Neutrophil (primary cell): Measurements from ENCODE around the gene NTSR2.

Source experiments
- H3K27ac ChIP-seq: fragments of 200-600 bp; sonication (generic); 2 replicates; pipeline ENCODE4 v1.5.1; 2016; ENCODE audit warnings: mild to moderate bottlenecking, moderate library complexity
- H3K27me3 ChIP-seq: fragments of 200-600 bp; sonication (generic); 2 replicates; pipeline ENCODE4 v1.6.0; 2016; ENCODE audit warnings: mild to moderate bottlenecking
- H3K36me3 ChIP-seq: fragments of 200-600 bp; sonication (generic); 2 replicates; pipeline ENCODE4 v1.5.1; 2017
- H3K4me1 ChIP-seq, 2 experiments: fragments of 200-600 bp in 1 of 2; sonication (generic) in 1 of 2; 1 replicate in 1 of 2; 2 replicates in 1 of 2; pipeline versions ENCODE4 v1.5.1 to v1.6.1; 2013 to 2016; ENCODE audit warnings: low read depth in 1 of 2, low read length in 1 of 2, mild to moderate bottlenecking in 1 of 2, moderate library complexity in 1 of 2; ENCODE audit not compliant: control insufficient read depth in 1 of 2, insufficient read depth in 1 of 2
- H3K4me3 ChIP-seq, 2 experiments: fragments of 200-600 bp in 1 of 2; sonication (generic) in 1 of 2; 1 replicate in 1 of 2; 2 replicates in 1 of 2; pipeline ENCODE4 v1.5.1; 2013 to 2016; ENCODE audit warnings: low read depth in 1 of 2, low read length in 1 of 2, mild to moderate bottlenecking in 1 of 2, moderate library complexity in 1 of 2
- H3K9me3 ChIP-seq: fragments of 200-600 bp; sonication (generic); 2 replicates; pipeline ENCODE4 v1.5.1; 2016
- TF ChIP-seq, protein P1 (sequence below): fragments of 200-600 bp; sonication (generic); IDR thresholded peaks from 2 replicates; pipeline ENCODE4 v1.5.1; 2016; ENCODE audit warnings: antibody characterized with exemption

NTSR2 gene

DNA sequence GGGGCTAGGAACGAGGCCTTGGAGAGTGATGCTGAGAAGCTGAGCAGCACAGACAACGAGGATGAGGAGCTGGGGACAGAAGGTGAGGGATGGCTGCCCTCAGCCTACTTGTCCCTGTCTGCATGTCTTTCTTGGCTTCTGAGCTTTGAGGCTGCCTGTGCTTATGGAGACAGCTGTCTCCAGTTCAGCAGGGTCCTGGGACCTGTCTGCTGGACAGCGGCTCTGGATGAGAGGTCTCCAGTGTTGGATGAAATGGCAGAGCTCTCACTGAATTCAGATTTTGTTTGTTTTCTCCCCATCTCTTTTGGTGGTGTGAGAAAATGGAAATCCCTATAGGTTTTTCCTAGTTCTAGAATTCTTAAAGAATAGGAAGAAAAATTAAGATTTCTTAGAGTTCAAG, 54.8 kb downstream of the NTSR2 start:
- TF ChIP-seq, protein P1, sequence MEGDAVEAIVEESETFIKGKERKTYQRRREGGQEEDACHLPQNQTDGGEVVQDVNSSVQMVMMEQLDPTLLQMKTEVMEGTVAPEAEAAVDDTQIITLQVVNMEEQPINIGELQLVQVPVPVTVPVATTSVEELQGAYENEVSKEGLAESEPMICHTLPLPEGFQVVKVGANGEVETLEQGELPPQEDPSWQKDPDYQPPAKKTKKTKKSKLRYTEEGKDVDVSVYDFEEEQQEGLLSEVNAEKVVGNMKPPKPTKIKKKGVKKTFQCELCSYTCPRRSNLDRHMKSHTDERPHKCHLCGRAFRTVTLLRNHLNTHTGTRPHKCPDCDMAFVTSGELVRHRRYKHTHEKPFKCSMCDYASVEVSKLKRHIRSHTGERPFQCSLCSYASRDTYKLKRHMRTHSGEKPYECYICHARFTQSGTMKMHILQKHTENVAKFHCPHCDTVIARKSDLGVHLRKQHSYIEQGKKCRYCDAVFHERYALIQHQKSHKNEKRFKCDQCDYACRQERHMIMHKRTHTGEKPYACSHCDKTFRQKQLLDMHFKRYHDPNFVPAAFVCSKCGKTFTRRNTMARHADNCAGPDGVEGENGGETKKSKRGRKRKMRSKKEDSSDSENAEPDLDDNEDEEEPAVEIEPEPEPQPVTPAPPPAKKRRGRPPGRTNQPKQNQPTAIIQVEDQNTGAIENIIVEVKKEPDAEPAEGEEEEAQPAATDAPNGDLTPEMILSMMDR = no peak
- H3K27ac ChIP-seq = no peak overlapping the region
- H3K36me3 ChIP-seq = no peaks in the 10 kb centered on the region
- no peak overlapping the region for H3K4me3 ChIP-seq
- H3K27me3 ChIP-seq = no peaks in the 10 kb centered on the region
- no peaks in the 10 kb centered on the region for H3K4me1 ChIP-seq
- H3K9me3 ChIP-seq = no peaks in the 10 kb centered on the region

DNA sequence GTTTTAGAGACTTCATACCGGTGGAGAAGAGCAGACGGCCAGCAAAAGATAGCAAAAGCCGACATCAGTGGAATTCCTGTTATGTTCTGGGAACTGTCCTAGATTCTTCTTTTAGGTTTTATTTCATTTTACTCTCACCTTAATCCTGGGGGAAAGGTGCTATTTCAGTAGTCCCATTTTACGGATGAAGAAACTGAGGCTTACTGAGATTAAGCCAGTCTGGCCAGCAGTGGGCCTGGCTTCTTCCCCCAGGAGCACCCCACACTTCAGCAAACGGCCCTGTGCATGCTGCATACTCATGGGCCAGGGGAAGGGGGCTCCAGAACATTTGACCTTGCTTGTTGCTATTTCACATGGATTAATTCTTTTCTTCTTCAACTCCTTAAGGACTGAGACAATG, 56.7 kb downstream of the NTSR2 start:
- TF ChIP-seq, protein P1 = no peak
- Histone ChIP-seq H3K4me3 (no peak overlapping the region), H3K27ac (no peak overlapping the region), H3K27me3 (peaks cover under 1% of the 10 kb centered on the region), H3K36me3 (no peaks in the 10 kb centered on the region), H3K4me1 (no peaks in the 10 kb centered on the region), H3K9me3 (no peaks in the 10 kb centered on the region)

DNA sequence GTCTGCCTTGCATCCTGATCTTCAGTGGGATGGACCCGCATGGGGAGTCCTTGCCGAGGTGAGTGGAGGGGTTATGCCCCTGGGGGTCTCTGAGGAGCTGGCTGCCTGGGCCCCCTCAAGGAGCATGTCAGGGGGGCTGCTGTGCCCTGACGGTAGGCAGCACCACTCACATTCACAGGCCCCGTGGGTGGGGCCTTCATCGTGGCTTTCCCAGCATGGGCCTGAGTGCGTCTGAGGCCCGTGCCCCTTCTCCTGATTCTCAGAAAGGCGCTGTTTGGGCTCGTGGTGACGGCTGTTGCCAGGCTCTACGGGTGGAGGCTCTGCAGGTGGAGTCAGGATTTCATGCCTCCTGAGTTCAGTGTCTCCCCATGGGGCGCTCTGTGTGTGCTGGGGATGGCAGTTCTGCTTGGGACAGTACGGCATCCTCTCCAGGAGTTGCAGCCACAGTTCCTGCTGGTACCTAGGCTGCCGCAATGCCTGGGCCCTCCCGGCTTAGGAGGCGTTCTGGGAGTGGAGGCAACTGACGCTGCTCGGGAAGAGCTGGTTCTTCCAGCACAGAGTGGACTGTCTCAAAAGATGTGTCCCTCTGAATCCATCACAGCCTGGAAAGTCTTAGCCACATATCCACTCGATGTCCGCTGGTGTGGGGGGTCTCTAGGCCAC, 57.3 kb downstream of the NTSR2 start:
- Histone ChIP-seq H3K27me3 (peaks cover 7% of the 10 kb centered on the region), H3K27ac (no peak overlapping the region), H3K4me3 (no peak overlapping the region), H3K36me3 (no peaks in the 10 kb centered on the region), H3K4me1 (no peaks in the 10 kb centered on the region), H3K9me3 (no peaks in the 10 kb centered on the region)
- TF ChIP-seq, protein P1 = no peak

DNA sequence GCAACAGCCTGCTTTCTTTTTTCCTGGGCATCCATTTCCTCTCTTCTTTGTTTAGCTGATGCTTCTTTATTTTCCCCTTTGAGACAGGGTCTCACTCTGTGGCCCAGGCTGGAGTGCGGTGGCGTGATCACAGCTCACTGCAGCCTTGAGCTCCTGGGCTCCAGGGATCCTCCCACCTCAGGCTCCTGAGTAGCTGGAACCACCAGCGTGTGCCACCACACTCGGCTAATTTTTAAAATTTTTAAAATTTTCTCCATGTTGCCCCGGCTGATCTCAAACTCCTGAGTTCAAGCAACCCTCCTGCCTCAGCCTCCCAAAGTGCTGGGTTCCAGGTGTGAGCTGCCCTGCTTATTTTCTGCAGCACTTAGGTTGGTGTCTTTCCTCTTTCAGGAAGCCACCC, 58.7 kb downstream of the NTSR2 start:
- Histone ChIP-seq H3K4me1 (no peaks in the 10 kb centered on the region), H3K27me3 (peaks cover 9% of the 10 kb centered on the region), H3K4me3 (no peak overlapping the region), H3K36me3 (no peaks in the 10 kb centered on the region), H3K9me3 (no peaks in the 10 kb centered on the region), H3K27ac (no peak overlapping the region)
- TF ChIP-seq, protein P1 = no peak

DNA sequence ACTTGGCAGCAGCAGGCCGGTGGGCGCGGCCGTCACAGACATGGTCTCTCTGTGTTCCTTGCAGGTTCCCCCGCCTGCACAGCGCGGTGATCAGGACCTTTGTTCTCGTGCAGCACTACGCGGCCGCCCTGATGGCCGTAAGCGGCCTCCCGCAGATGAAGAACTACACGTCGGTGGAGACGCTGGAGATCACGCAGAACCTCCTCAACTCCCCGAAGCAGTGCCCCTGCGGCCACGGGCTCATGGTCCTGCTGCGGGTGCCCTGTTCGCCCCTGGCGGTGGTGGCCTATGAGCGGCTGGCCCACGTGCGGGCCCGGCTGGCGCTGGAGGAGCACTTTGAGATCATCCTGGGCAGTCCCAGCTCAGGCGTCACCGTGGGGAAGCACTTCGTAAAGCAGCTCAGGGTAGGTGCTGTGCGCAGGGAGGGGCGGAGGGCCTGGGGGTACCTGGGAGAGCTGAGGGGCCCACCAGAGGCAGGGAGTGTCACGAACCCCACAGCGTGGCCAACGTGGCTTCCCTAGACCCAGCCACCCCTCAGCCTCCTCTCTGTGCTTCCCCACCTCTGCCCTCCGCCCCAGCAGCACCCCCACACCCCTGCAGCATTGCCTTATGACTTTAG, 59.3 kb downstream of the NTSR2 start:
- Histone ChIP-seq H3K36me3 (no peaks in the 10 kb centered on the region), H3K9me3 (no peaks in the 10 kb centered on the region), H3K27me3 (peaks cover 9% of the 10 kb centered on the region), H3K27ac (no peak overlapping the region), H3K4me1 (no peaks in the 10 kb centered on the region), H3K4me3 (no peak overlapping the region)
- TF ChIP-seq, protein P1 = no peak
